Stimulated activated CD4-positive, alpha-beta T cell treated with anti-CD3 and anti-CD28 coated beads, Interleukin-15, amount 100 ng/mL, for 48 hours (primary cell): Measurements from ENCODE around the gene LONP1.
"Not testable (repeated sequence)": the region's sequence is repeated elsewhere in the genome, so short reads cannot be mapped to it uniquely, and the experiment has no call there.

ENCODE experiments used
- DNase-seq, 2 donors: peaks; one replicate each; pipeline ENCODE4 v3.0.0-alpha.2; 2020; ENCODE audit warnings: low read depth in 2 of 2

The LONP1 gene, protein sequence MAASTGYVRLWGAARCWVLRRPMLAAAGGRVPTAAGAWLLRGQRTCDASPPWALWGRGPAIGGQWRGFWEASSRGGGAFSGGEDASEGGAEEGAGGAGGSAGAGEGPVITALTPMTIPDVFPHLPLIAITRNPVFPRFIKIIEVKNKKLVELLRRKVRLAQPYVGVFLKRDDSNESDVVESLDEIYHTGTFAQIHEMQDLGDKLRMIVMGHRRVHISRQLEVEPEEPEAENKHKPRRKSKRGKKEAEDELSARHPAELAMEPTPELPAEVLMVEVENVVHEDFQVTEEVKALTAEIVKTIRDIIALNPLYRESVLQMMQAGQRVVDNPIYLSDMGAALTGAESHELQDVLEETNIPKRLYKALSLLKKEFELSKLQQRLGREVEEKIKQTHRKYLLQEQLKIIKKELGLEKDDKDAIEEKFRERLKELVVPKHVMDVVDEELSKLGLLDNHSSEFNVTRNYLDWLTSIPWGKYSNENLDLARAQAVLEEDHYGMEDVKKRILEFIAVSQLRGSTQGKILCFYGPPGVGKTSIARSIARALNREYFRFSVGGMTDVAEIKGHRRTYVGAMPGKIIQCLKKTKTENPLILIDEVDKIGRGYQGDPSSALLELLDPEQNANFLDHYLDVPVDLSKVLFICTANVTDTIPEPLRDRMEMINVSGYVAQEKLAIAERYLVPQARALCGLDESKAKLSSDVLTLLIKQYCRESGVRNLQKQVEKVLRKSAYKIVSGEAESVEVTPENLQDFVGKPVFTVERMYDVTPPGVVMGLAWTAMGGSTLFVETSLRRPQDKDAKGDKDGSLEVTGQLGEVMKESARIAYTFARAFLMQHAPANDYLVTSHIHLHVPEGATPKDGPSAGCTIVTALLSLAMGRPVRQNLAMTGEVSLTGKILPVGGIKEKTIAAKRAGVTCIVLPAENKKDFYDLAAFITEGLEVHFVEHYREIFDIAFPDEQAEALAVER

DNA sequence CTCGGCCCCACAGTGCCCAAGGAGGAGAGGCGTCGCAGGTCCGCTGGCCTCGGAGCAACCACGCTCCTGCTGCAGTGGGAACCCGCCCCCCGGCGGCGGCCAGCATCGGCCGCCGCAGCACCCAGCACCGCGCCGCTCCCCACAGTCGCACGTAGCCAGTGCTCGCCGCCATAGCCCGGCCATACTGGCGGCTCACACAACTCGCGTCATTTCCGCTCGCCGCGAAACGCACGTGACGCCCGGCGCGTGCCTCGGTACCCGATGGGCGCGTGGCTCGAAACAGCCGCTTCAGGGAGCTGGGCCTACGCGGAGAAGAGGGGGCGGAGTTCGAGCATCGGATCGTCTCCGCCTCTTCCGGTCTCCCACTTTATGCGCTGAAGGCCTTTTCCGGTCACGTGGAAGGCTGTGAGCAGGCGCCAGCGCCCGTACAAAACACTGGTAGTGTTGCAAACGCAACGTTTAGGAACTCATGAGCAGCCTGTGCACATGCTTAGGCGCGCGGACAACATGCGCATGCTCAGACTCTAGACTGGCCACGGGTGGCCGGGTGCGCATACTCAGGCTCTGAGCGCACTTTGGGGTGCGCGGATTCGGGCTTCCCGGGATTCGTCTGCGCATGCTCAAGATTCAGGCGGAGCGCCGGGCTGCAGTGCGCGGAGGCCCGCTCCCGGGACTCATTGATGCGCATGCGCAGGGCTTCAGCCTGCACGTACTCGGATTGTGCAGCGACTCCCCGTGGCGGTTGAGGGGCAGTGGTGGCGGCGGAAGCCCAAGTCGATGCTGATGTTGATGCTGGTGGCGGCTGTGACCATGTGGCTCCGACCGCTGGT is at the start of gene LONP1, which contains the start of gene CATSPERD:
LONP1 (minus strand) TSS at position 186 of the 830 bp plus-strand sequence; CDS start at position 172, 14 bp downstream.
CATSPERD (plus strand) TSS at position 677 of the 830 bp plus-strand sequence; CDS start at position 778, 101 bp downstream.
- DNase-seq: peak; percentile 97 to 98

DNA sequence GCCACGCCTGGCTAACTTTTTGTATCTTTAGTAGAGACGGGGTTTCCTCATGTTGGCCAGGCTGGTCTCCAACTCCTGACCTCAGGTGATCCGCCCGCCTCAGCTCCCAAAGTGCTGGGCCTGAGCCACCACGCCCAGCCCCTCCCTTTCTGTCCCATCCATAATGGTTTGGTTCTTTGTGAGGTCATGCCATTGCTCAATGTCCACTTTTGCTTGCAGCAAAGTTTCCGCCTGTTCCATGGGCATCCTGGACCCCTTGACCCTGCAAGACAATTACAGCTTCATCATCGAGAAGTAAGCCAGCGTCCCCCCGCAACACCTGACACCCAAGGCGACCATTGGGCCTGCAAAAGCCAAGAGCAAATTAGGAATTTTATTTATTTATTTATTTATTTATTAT is 48.0 kb upstream of the LONP1 start:
- no peak for DNase-seq

DNA sequence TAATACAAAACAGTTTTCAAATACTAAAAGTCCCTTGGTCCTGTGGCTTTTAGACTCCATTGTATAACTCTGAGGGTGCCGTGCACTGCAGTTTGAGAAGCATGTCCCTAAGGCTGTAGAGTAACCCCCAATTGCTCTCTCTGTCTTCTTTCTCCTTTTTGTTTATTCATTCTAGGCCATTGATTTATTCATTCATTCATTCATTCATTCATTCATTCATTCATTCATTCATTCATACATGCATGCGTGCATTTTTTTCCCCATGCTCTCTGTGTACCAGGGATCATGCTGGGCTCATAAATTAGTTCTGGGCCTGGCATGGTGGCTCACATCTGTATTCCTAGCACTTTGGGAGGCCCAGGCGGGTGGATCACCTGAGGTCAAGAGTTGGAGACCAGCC is 45.3 kb upstream of the LONP1 start:
- no peak for DNase-seq

DNA sequence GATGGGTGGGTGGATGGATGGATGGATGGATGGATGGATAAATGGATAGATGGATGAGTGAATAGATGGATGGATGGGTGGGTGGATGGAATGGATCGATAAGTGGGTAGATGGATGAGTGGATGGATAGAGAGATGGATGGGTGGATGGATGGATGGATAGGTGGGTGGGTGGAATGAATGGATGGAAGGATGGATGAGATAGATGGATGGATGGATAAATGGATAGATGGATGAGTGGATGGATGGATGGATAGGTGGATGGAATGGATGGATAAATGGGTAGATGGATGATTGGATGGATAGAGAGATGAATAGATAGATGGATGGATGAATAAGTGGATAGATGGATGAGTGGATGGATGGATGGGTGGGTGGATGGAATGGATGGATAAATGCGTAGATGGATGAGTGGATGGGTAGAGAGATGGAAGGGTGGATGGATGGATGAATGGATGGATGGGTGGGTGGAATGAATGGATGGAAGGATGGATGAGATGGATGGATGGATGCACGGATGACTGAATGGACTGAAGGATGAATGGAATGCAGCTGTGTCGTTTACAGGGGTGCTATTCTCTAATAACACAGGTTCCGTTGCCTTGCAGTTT is 42.8 kb upstream of the LONP1 start:
- no peak for DNase-seq

DNA sequence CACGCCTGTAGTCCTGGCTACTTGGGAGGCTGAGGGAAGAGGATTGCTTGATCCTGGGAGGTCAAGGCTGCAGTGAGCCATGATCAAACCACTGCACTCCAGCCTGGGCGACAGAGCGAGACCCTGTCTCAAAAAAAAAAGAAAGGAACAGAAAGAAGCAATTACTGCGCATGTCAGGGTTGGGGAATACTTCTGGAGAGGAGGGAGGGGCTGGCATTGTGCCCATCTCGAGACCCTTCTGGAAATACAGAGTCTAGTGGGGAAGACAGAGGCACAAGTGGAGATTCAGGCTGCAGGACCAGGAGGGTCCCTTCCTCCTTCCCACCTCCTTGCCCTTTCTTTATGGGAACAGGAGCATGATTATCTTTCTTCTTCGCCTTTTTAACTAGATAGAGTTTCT is 33.8 kb upstream of the LONP1 start:
- no peak for DNase-seq

DNA sequence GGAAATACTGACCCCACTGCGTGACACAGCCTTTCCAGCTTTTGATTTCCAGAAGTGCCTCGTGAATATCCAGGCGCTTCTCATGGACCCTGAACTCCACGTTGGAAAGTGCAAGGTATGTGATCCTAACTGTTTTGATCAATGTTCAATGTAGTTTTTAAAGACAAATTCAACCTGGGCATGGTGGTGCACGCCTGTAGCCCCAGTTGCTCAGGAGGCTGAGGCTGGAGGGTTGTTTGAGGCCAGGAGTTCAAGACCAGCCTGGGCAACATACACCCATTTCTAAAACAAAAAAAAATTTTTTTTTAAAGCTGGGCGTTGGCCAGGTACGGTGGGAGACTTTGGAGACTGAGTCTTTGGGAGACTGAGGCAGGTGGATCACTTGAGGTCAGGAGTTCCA is 31.8 kb upstream of the LONP1 start:
- DNase-seq: no peak

DNA sequence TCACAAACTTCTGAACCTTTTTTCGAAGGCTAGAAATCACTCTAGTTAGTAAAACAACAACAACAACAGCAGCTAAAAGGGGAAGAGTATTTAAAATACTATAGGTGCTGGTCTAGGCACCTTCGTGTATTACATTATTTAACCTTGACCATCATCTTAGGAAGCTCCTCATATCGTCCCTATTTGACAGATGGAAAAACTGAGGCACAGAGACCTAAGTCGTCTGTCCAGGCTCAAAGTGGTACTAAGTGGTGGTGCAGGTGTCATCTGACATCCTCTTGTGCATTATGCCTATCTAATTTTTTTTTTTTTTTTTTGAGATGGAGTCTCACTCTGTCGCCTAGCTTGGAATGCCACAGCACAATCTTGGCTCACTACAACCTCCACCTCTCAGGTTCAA is 29.6 kb upstream of the LONP1 start:
- DNase-seq: no peak

DNA sequence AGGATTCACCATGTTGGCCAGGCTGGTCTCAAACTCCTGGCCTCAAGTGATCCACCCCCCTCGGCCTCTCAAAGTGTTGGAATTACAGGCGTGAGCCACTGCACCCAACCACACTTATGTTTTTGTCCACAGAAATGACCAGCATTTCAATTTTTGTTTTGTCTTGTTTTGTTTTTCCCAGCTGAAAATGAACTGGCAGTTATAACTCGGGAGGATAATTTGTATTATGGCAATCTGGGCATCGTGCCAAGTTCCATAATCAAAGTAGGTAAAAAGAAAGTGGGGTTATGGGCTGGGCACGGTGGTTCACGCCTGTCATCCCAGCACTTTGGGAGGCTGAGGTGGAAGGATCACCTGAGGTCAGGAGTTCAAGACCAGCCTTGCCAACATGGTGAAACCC is 29.0 kb upstream of the LONP1 start:
- DNase-seq: not testable (repeated sequence)

DNA sequence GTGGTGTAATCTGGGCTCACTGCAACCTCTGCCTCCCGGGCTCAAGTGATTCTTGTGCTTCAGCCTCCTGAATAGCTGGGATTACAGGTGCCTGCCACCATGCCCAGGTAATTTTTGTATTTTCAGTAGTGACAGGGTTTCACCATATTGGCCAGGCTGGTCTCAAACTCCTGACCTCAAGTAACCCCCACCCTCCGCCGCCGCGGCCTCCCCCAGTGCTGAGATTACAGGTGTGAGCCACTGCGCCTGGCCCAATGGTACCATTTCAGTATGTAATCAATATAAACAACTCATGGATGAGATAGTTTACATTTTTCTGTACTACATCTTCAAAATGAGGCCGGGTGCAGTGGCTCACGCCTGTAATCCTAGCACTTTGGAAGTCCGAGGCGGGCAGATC is 25.1 kb upstream of the LONP1 start:
- not testable (repeated sequence) for DNase-seq

DNA sequence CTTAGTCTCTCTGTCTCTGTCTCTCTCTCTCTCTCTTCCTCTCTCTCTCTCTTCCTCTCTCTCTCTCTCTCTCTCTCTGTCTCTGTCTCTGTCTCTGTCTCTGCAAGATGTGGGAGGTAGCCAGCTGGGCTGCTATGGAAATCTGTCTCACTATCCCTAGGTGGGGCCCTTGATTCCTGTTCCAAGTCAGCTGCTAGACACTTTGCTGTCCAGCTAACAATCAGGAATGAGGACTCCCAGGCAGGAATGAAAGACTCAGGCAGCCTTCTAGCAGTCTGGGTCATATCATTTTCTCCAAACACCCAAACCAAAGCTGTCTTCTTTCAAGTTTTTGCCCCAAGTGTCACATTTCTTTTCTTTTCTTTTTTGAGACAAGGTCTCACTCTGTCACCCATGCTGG is 23.7 kb upstream of the LONP1 start:
- no peak for DNase-seq

DNA sequence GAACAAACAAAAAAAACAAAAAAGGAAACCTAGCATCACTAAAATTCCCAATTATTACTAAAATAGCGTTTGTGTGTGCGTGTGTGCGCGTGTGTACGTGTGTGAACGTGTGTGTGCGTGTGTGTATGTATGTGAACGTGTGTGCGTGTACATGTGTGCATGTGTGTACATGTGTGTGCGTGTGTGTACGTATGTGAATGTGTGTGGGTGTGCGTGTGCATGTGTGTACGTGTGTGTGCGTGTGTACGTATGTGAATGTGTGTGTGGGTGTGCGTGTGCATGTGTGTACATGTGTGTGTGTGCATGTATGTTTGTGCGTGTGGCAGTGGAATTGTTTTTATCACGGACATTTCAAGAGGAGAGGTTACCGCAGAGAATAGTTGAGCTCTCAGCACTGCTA is 22.1 kb upstream of the LONP1 start:
- no peak for DNase-seq

DNA sequence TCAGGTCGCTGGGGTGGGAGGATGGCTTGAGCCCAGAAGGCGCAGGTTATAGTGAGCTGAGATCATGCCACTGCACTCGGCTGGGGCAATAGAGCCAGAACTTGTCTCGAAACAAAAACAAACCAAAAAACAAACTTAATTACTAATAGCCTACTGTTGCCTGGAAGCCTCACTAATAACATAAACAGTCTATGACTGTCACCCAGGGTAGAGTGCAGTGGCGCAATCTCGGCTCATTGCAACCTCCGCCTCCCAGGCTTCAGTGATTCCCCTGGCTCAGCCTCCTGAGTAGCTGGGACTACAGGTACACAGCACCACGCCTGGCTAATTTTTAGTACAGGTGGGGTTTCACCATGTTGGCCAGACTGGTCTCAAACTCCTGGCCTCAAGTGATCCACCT is 18.5 kb upstream of the LONP1 start:
- no peak for DNase-seq

DNA sequence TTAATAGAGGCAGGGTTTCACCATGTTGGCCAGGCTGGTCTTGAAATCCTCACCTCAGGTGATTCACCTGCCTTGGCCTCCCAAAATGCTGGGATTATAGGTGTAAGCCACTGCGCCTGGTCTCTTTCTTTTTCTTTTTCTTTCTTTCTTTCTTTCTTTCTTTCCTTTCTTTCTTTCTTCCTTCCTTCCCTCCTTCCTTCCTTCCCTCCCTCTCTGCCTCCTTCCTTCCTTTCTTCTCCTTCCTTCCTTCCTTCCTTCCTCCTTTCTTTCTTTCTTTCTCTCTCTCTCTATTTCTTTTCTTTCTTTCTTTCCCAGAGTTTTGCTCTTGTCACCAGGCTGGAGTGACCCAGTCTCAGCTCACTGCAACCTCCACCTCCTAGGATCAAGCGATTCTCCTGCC is 13.2 kb upstream of the LONP1 start:
- not testable (repeated sequence) for DNase-seq

DNA sequence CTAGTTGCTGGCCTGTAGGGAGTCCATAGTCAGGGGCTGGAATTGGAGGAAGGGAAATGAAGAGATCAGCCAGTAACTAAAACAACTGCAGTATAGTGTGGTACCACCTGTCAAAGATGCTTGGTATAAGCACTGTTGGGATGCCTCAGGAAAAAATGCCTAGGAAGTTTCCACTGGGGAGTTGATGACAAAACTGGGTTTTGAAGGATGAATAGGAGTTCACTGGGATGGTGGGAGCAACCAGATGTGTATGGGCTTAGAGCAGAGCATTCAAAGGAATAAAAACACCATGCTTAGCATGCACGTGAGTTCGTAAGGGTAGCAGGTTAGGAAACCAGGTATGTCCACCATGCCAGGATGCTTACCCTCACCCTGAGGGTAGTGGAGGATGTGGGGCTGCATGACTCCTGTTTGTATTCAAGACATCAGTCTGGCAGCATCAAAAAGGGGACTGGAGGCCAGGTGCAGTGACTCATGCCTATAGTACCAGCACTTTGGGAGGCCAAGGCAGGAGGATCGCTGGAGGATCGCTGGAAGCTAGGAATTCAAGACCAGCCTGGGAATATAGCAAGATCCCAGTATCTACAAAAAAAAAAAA is 7.6 kb upstream of the LONP1 start:
- DNase-seq: no peak

DNA sequence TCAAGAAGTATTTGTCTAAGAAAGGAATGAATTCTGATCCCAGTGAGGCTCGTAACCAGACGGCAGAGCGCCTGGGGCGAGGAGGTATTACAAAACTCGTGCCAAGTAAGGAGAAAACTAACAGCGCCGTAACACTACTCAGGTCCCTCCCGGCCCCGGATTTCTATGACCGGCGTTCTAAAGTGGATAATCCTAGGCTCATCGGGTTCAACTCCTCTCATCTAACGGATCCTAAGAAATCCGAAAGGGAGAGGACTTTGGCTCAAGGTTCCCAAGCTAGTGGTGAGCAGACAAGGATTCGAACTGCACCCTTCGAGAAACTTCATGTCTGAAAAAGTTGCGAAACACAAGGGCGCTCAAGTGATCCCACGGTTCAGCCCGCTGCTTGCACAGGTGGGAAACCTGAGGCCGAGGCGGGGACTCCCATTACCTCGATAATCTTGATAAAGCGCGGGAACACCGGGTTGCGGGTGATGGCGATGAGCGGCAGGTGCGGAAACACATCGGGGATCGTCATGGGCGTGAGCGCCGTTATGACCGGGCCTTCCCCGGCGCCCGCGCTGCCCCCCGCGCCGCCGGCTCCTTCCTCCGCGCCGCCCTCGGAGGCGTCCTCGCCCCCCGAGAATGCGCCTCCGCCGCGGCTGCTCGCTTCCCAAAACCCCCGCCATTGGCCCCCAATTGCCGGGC is 529 bp downstream of the LONP1 start:
- no peak for DNase-seq

DNA sequence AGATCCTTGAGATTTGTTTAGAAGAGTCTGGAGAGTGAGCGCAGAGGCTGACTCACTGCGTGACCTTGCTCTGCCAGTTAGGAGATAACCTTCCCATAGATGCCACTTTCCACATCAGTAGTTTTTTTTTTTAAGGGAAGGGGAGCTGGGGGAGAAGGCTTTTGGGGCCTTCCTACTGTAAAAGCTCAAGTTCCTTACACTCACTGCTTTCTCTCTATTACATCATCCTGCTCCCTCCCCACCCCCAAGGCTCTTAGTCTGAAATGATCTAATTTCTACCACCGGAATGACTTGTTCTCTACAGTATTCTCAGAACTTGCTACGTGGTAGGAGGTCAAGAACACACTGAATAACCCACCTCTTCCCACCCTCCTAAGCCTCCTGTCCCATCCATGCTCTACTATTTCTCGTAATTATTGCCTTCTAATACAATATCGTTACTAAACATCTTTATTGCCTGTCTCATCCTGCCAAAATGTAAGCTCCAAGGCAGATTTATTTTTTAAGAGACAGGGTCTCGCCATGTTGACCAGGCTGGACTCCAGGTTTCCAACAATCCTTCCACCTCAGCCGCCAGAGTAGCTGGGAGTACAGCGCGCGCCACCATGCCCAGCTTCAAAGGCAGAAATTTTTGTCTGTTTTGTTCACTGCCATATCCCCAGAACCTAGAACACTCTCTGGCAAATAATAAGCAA is 1.2 kb downstream of the LONP1 start:
- peak; percentile 63 to 64 for DNase-seq

DNA sequence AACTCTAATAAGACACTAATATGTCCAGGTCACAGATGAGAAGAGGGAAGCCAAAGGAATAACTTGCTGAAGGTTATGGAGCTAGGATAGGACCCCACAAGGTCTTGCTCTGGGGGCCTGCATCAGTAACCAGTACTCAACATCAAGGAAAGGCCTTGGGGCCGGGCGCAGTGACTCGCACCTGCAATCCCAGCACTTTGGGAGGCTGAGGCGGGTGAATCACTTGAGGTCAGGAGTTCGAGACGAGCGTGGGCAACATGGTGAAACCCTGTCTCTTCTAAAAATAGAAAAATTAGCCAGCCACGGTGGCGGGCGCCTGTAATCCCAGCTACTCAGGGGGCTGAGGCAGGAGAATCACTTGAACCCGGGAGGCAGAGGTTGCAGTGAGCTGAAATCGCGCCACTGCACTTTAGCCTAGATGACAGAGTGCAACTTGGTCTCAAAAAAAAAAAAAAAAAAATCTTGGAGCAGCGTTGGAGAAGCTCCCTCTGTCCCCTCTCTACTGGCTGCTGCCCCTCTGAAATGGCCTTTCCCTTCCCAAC is 1.8 kb downstream of the LONP1 start:
- peak; percentile 54 to 62 for DNase-seq

DNA sequence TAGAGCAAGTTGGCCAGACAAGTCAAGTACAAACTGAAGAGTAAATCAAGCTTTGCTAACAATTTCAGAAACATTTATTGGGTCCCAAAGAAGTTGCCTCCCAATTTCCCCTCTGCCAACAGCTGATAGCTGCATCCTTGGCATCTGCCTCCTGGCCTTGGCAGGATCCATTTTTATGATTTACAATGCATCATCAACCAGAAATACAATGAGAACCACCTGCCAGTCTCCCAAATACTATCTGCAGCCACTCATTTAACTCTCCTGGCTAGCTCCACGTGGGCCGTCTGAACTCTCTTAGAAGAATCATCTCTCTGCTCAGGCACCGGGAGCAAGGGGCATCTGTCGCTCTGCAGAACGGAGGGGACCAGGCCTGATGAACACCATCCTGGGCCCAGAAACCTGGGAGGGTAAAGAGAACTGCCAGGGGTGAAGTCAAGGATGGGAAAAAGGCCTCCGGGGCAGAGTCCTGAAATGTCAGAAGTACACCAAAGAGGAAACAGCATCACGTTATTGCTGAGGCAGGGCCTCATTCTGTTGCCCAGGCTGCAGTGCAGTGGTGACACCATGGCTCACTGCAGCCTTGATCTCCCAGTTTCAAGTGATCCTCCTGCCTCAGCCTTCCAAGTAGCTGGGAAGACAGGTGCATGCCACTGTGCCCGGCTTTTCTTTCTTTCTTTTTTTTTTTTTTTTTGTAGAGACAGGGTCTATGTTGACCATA is 2.6 kb downstream of the LONP1 start:
- no peak for DNase-seq

DNA sequence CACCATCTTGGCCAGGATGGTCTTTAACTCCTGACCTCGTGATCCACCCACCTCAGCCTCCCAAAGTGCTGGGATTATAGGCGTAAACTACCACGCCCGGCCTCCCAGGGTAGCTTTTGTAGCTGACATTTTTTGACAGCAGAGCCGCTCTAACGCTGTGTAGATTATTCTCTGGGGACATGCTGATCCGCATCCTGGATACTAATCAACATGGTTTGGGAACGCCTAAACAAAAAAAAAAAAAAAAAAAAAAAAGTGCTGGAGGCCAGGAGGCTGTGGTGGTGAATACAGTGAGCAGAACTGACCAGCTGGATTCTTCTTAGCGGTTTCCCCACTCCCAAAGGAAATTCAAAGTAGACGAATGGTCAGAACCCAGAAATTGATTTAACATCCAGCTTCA is 5.1 kb downstream of the LONP1 start:
- no peak for DNase-seq
